ENCODE measurements around the gene FLOT1.
"Not testable (repeated sequence)": the region's sequence is repeated elsewhere in the genome, so short reads cannot be mapped to it uniquely, and the experiment has no call there.

Gene FLOT1

GRCh38 chr6:30722280-30723112 is 20.0 kb downstream of the FLOT1 start:
- peak; percentile 68 to 81 (median 77) for DNase-seq

- not testable (repeated sequence) for DNase-seq
Measured at GRCh38 chr6:30722025-30722279, 20.5 kb downstream of the FLOT1 start.

GRCh38 chr6:30721198-30722024 is 21.1 kb downstream of the FLOT1 start:
- DNase-seq = peak; percentile 92 to 96 (median 94)

- DNase-seq = peak in 4 of 5 experiments; percentile 32 to 79 (median 44)
Measured at GRCh38 chr6:30720738-30721197, 21.7 kb downstream of the FLOT1 start.

- DNase-seq = peak; percentile 92 to 99 (median 92)
Measured at GRCh38 chr6:30719791-30720737, 22.4 kb downstream of the FLOT1 start, which contains the start of gene TUBB. Gene TUBB (plus strand): TSS chr6:30720352. CDS start chr6:30720507, 155 bp downstream.

GRCh38 chr6:30719356-30719755 is 23.1 kb downstream of the FLOT1 start:
- no peak for DNase-seq

GRCh38 chr6:30717845-30718720 is 24.4 kb downstream of the FLOT1 start:
- DNase-seq = not testable (repeated sequence)

GRCh38 chr6:30717129-30717844 is 25.2 kb downstream of the FLOT1 start, which contains the start of gene MDC1:
Gene MDC1 (minus strand): TSS chr6:30717281. CDS start chr6:30715175, 2,106 bp downstream.
- peak; percentile 90 to 100 (median 99) for DNase-seq

DNA sequence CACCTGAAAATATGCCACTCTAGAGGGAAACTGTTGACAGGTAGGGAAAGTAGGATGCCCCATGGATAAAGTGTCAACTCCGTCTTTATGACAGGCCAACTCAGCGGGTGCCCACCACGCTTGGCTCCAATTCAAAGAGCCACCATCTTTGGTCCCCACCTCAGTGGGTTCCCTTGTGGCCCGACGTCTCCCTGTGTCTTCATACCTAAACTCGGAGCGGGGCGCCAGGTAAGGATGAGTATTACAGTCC is 25.7 kb downstream of the FLOT1 start:
- no peak for DNase-seq

DNA sequence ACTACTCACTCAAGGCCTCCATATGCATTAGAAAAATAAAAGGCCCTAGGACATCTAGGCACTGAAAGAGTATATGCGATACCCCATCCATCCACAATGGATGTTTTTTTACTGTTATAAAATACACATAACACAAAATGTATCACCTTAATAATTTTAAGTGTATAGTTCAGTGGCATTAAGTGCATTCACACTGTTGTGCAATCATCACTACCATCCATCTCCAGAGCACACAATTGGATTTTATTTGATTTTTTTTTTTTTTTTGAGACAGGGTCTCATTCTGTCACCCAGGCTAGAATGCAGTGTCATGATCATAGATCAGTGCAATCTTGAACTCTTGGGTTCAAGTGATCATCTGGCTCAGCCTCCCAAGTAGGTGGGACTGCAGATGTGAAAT is 28.2 kb downstream of the FLOT1 start:
- no peak for DNase-seq

GRCh38 chr6:30712441-30712945 is 30.0 kb downstream of the FLOT1 start:
- DNase-seq = no peak

DNA sequence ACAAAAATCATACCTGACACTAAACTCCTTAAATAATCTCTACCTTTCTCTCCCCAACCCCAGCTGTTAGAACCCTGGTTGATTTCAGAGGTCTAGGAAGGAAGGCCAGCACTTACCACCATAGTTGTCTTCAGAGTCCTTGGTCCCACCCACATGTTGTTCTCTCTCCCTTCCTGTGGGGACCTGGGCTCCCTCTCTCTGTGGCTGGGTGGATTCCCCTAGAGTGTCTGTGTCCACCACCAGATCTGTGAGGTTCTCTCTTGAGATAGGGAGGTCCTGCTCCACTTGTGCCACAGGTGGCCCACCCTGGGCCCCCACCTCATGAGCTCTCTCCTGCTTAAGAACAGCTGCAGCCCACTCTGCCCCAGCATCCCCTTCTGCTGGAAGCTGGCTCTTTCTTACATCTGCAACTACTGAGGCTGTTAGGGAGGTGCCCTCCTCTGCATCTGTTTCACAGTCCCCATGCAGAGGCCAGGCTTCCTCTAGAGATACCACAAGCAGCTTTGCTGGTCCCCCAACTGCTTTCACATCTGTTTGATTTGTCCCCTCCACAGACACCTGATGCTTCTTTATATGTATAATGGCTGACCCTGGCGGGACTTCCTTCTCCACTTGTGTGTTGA is 30.6 kb downstream of the FLOT1 start:
- peak in 1 of 5 experiments; percentile 61 for DNase-seq

DNA sequence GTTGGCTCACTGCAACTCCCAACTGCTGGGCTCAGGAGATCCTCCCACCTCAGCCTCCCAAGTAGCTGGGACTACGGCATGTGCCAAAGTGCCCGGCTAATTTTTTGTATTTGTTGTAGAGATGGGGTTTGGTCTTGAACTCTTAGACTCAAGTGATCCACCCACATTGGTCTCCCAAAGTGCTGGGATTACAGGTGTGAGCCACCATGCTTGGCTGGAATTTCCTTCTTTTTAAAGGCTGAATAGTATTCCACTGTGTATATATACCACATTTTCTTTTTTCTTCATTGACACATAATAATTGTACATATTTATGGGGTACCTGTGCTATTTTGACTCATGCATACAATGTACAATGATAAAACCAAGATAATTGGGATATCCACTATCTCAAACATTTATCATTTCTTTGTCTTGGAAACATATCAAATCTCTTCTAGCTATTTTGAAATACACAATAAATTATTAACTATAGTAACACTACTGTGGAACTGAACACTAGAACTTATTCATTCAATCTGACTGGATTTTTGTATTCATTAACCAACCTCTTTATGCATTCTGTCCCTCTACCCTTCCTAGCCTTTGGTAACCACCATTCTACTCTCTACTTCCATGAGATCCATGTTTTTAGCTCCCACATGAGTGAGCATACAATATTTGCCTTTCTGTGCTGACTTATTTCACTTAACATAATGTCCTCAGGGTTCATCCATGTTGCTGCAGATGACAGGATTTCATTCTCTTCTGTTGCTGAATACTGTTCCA is 33.2 kb downstream of the FLOT1 start:
- no peak for DNase-seq

DNA sequence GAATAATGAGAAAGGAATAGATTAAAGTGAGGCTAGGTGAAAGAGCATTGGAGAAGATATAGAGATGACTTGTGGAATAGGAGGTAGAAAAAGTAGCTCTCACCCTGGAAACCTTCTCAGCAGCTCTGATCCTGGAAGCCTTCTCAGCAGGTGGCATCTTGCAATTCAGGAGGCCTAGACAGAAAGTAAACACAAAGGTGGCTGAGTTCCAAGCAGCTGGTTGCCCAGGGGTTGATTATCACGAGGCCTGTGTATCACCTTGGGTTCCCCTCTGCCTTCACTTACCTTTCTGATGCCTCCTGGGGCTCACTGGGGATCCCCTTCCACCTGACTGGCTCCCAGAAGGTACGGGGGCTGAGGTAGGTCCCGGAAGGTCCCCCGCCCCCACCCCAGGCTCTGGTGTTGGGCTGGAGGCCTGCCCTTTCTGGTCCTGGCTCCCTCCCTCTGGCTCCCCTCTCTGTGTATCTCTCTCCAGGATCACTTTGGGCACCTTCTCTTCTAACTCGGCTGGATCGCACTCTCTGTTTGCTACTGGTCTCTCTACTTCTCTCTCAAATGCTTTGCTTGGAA is 35.1 kb downstream of the FLOT1 start:
- no peak for DNase-seq

- DNase-seq = no peak
Measured at GRCh38 chr6:30705620-30706019, 36.9 kb downstream of the FLOT1 start.

- DNase-seq = no peak
Measured at GRCh38 chr6:30703821-30704220, 38.7 kb downstream of the FLOT1 start.

GRCh38 chr6:30703011-30703410 is 39.5 kb downstream of the FLOT1 start:
- no peak for DNase-seq

DNA sequence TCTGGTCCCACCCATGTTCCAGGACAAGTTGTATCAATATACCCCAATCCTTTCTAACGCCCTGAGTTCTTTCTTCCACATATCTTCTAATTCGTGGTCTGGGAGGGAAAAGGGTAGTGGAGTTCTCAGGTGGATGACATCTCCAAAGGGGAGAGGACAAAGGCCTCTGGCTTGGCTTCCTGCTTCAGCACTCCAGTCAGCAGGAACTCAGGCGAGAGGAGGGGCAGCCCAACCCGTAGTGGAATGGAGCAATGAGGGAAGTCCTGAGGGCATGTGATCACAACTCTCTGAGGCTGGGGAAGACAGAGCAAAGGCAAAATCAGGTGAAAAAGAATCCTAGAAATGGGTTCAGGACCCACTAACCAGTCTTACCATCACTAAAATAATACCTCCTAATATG is 42.1 kb downstream of the FLOT1 start:
- DNase-seq = no peak

- DNase-seq = no peak
Measured at GRCh38 chr6:30696432-30696831, 46.1 kb downstream of the FLOT1 start.

Measured in T-helper 2 cell (primary cell).